ENCODE data around the gene ATOSB. TPM values are rescaled to one million over a fixed set of nuclear protein-coding genes. Genes with fewer than 3 reads are reported as not detected.

Gene ATOSB
- total and polyA plus RNA-seq, 9 donors: 2.5 to 12.2 (median 7.1) TPM

DNA sequence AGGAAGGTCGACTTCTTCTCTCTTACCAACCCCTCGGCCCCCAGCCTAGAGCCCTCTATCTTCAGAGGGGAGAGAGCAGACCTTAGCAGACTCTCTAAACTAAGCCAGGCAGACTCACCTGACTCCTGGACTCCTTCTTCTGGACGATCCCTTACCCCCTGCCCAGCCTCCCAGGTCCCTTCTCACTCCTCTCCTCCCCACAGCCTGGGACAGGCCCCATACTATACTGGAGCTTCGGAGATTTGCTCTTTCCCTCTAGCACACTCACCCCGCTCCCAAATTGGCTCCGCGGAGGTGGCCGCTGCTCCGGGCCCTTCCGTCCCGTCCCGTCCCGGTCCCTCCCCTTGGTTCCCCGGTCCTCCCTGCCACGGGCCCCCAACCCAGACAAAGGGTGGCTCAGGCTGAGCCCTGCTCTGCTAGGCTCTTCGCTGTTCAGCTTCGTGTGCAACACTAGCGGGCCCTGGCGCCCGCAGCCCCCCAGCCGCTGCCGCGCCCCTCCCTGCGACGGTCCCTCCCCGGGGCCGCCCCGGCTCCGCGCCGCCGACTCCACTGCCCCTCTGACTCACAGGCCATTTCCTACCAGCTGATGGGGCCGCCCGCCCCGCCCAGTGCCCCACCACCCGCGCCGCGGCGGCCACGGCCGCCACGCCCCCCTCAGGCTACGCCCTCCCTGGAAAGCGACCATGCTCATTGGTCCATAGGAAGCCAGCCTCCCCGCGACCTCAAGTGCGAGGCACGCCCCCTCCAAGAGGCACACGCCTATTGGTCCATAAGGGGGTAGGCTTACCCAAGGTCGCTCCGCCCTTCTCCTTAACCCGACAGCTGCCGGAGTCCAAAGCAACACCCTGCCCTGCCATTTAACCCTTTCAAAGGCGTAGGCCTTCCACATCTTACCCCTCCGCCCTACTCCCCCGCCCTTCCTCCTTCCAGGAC is 4.4 kb downstream of the ATOSB start:
- DNase-seq: peak; percentile 97 to 98 (median 98)
- peak overlapping the region; percentile 80 for H3K4me3 ChIP-seq
- H3K36me3 ChIP-seq: no peaks in the 10 kb centered on the region
- peaks cover 19% of the 10 kb centered on the region for H3K4me1 ChIP-seq (ENCODE audit: insufficient read depth)
- no peaks in the 10 kb centered on the region for H3K27me3 ChIP-seq
- peak overlapping the region; percentile 71 to 77 for H3K27ac ChIP-seq
- 1% methylated on average over 35 to 57 of the region's 57 CpGs for WGBS, 3 donors
- TF ChIP-seq POLR2A (IDR thresholded peaks at IDR 0.05) (peak; percentile 44), CTCF (IDR thresholded peaks at IDR 0.05) (peak in 1 of 3 donors; percentile 8), EP300 (IDR thresholded peaks at IDR 0.05) (no peak)
- intact Hi-C loops (cut with DNase I): loop anchor here in 2 of 4 donors (5.0 to 10.0 kb wide), 4 partner anchors 39 to 374 kb away; partner anchors contain the start of gene VCP (in 1 of the 2)
- H3K9me3 ChIP-seq: no peaks in the 10 kb centered on the region

- Histone ChIP-seq H3K9me3 (no peaks in the 10 kb centered on the region), H3K27me3 (no peaks in the 10 kb centered on the region), H3K4me1 (ENCODE audit: insufficient read depth) (peaks cover 19% of the 10 kb centered on the region), H3K36me3 (no peaks in the 10 kb centered on the region), H3K4me3 (no peak overlapping the region), H3K27ac (peak overlapping the region in 1 of 2 donors; percentile 71)
- peak in 1 of 5 donors; percentile 46 for DNase-seq
- intact Hi-C loops (cut with DNase I): loop anchor here in 2 of 4 donors (5.0 to 10.0 kb wide), 4 partner anchors 38 to 374 kb away; partner anchors contain the start of gene VCP (in 1 of the 2)
- TF ChIP-seq EP300 (IDR thresholded peaks at IDR 0.05) (no peak), POLR2A (IDR thresholded peaks at IDR 0.05) (no peak), CTCF (IDR thresholded peaks at IDR 0.05) (no peak)
- 17 to 26% (median 25%) methylated on average over 3 of the region's 3 CpGs for whole genome bisulfite sequencing, 3 donors
Observed at GRCh38 chr9:35110327-35110761, 5.3 kb downstream of the ATOSB start.

GRCh38 chr9:35108946-35109575 is 6.6 kb downstream of the ATOSB start:
- H3K27ac ChIP-seq: no peak overlapping the region
- intact Hi-C loops (cut with DNase I): no loop called here
- H3K9me3 ChIP-seq: no peaks in the 10 kb centered on the region
- no peaks in the 10 kb centered on the region for H3K36me3 ChIP-seq
- TF ChIP-seq CTCF (IDR thresholded peaks at IDR 0.05): no peak
- TF ChIP-seq POLR2A (IDR thresholded peaks at IDR 0.05): no peak
- TF ChIP-seq EP300 (IDR thresholded peaks at IDR 0.05): no peak
- no peaks in the 10 kb centered on the region for H3K27me3 ChIP-seq
- H3K4me1 ChIP-seq (ENCODE audit: insufficient read depth): peaks cover 8% of the 10 kb centered on the region
- 58 to 70% (median 59%) methylated on average over 7 to 8 of the region's 8 CpGs for WGBS, 3 donors
- no peak for DNase-seq
- H3K4me3 ChIP-seq: no peak overlapping the region

- Histone ChIP-seq H3K27ac (no peak overlapping the region), H3K4me1 (ENCODE audit: insufficient read depth) (peaks cover 9% of the 10 kb centered on the region), H3K36me3 (no peaks in the 10 kb centered on the region), H3K27me3 (no peaks in the 10 kb centered on the region), H3K4me3 (no peak overlapping the region), H3K9me3 (no peaks in the 10 kb centered on the region)
- WGBS, 3 donors: 88 to 97% (median 90%) methylated on average over 6 of the region's 6 CpGs
- DNase-seq: no peak
- intact Hi-C loops (cut with DNase I): no loop called here
- TF ChIP-seq EP300 (IDR thresholded peaks at IDR 0.05) (no peak), CTCF (IDR thresholded peaks at IDR 0.05) (no peak), POLR2A (IDR thresholded peaks at IDR 0.05) (no peak)
Observed at GRCh38 chr9:35108461-35108860, 7.2 kb downstream of the ATOSB start.

Measured in ovary (tissue), 9 donors.